ENCODE measurements around the gene LPCAT1. TPM values are rescaled to one million over a fixed set of nuclear protein-coding genes. Genes with fewer than 3 reads are reported as not detected.

The LPCAT1 gene
- total RNA-seq, 2 donors from 2014 or later = 13.2 to 18.1 TPM

DNA sequence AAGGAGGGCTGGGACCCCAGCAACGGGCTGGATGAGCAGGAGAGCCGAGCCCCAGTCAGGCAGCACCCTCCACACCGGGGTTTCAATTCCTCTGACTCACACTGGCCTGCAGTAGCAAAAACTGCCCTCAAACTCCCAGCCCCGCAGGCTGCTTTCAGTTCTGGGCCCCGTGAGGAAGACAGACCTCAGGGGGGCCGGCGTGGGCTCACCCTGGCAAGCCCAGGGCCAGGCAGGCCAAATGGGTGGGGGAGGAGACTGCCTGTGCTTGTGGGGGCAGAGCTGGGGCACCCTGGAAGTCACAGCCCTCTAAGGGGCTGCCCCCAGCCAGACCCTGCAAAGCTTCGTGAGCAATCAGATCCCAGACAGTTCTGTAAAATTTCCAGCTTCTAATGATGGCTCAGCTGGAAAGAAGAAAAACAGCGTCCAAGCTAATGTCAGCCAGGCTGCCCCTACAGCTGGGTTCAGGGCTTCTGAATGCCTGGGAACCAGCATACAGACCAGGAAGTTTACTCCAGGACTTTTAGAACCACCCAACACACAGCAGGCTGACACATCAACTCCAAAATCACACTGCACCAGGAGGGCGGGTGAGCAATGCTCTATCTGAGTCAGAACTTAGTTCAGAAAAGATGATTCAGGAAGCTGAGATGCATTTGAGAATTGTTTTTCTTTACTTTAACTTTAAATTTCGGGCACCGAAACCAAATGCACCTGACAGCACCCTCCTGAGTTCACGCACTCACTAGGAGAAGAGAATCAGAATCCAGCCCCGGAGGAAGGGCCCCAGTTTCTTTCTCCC lies 34.7 kb downstream of the LPCAT1 start:
- no peak for DNase-seq (ENCODE audit: low spot score)
- H3K27me3 ChIP-seq = no peaks in the 10 kb centered on the region
- TF ChIP-seq, protein P1, sequence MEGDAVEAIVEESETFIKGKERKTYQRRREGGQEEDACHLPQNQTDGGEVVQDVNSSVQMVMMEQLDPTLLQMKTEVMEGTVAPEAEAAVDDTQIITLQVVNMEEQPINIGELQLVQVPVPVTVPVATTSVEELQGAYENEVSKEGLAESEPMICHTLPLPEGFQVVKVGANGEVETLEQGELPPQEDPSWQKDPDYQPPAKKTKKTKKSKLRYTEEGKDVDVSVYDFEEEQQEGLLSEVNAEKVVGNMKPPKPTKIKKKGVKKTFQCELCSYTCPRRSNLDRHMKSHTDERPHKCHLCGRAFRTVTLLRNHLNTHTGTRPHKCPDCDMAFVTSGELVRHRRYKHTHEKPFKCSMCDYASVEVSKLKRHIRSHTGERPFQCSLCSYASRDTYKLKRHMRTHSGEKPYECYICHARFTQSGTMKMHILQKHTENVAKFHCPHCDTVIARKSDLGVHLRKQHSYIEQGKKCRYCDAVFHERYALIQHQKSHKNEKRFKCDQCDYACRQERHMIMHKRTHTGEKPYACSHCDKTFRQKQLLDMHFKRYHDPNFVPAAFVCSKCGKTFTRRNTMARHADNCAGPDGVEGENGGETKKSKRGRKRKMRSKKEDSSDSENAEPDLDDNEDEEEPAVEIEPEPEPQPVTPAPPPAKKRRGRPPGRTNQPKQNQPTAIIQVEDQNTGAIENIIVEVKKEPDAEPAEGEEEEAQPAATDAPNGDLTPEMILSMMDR (IDR thresholded peaks at IDR 0.05) = no peak
- no peak overlapping the region for H3K4me3 ChIP-seq
- H3K36me3 ChIP-seq = peaks cover 46% of the 10 kb centered on the region
- no peaks in the 10 kb centered on the region for H3K9me3 ChIP-seq
- no peak overlapping the region for H3K27ac ChIP-seq
- no peaks in the 10 kb centered on the region for H3K4me1 ChIP-seq

DNA sequence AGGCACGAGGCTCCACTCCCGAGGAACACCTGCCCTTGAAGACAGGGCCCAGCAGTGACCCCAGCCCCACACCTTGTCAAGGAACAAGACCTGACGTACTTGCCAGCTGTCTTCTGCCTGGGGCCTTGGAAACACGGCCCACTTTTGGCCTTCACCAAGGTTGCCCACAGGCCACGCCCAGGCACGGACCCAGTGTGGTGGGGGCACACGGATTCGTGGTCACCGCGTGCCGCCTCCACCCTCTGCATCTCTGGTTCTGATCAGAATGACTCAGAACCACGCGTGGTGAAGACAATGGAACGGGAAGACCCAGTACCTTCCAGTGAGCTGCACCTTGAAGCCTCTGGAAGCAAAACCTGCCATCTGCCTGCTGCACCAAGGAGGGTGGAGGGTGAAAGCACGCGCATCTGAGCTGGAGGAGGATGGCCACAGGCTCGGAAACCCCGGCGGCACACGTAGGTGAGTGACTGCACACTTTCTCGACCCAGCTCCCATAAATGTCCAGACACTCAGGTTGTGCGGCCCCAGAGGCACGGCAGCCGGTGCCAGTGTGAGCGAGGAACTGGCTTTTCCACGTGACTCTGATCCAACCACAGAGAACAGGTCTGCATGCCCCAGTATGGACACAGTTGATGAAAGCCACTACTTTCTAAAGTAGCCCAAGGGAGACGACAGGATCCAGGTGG lies 36.5 kb downstream of the LPCAT1 start:
- Histone ChIP-seq H3K9me3 (no peaks in the 10 kb centered on the region), H3K36me3 (peaks cover 35% of the 10 kb centered on the region), H3K4me1 (no peaks in the 10 kb centered on the region), H3K27me3 (no peaks in the 10 kb centered on the region), H3K4me3 (no peak overlapping the region), H3K27ac (no peak overlapping the region)
- DNase-seq (ENCODE audit: low spot score) = no peak
- TF ChIP-seq, protein P1 (IDR thresholded peaks at IDR 0.05) = no peak

DNA sequence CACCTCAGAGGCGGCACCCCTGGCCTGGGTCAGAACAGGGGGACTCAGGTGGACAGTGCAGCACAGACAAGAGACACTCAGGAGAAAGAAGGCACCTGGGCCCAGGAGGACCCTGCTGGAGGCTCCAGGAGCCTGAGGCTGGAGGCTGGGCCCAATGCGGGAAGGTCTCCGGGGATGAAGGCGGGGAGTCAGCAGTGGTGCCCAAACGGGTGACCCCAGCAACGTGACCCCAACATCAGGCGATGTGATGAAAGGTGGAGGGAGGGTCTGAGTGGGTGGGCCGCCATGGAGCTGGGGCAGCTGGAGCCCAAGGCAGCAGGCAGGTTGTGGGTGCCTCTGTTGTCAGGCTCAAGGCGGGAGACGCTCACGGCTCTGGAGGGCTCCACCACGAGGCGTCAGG lies 37.5 kb downstream of the LPCAT1 start:
- Histone ChIP-seq H3K4me3 (no peak overlapping the region), H3K4me1 (no peaks in the 10 kb centered on the region), H3K36me3 (peaks cover 35% of the 10 kb centered on the region), H3K27ac (no peak overlapping the region), H3K9me3 (no peaks in the 10 kb centered on the region), H3K27me3 (no peaks in the 10 kb centered on the region)
- DNase-seq (ENCODE audit: low spot score) = no peak
- TF ChIP-seq, protein P1 (IDR thresholded peaks at IDR 0.05) = no peak

DNA sequence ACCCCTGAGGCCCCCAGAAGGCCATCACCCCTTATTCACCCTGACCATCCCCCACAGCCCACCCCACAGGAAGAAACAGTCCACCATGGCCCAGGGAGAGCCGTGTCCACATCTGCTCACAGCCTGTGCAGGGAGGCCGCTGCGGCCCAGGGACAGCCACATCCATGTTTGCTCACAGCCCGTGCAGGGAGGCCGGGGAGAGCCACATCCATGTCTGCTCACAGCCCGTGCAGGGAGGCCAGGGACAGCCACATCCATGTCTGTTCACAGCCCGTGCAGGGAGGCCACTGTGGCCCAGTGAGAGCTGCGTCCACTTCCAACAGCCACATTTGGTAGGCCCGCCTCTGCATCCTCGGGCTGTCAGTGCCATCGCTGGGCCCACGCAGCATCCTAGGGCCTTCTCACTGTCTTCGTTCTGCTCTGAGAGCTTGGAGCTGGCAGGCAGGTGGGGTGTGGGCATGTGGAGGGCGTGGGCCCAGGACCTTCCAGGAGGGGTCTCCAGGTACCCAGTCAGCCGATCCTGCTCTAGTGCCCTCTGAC lies 38.1 kb downstream of the LPCAT1 start:
- H3K36me3 ChIP-seq = peaks cover 35% of the 10 kb centered on the region
- no peaks in the 10 kb centered on the region for H3K27me3 ChIP-seq
- no peaks in the 10 kb centered on the region for H3K4me1 ChIP-seq
- H3K9me3 ChIP-seq = no peaks in the 10 kb centered on the region
- H3K4me3 ChIP-seq = no peak overlapping the region
- no peak for DNase-seq (ENCODE audit: low spot score)
- H3K27ac ChIP-seq = no peak overlapping the region
- TF ChIP-seq, protein P1 (IDR thresholded peaks at IDR 0.05) = no peak

DNA sequence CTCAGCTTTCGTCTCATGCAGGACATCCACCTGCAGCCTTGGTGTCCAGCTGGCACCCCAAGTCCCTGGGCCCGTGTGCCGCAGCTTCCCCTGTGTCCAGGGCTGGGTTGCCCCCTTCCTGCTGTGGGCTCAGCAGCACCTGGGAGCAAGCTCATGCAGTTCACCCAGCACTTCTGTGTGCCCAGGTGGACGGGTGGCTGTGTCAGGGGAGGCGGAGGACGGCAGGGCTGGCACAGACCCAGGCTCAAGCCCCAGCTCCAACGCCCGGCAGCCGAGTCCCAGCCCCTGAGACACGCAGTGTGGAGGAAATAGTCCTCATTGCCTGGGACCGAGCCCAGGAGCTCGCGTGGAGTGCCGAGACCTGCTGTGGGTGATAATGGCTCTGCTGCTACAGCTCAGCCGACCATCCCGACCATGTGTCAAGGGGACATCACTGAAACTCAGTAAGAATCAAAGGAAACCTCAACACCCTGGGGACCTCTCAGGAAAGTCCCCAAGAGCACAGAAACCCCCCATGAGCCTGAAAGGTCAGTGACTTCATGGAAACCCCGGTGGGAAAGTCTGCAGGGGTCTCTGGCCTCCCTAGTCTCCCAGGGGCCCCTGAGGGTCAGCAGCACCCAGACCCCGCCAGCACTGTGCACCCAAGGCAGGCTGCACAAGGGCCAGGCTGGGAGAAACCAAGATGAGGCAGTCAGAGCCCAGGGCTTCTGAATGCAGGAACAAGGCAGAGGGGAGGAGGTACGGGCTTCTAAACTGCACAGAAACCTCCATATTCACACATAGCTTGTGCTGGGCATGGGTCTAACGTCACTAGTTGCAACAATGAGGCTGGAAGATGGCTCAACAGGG lies 38.8 kb downstream of the LPCAT1 start:
- peaks cover 31% of the 10 kb centered on the region for H3K36me3 ChIP-seq
- peaks cover 0 to under 1% of the 10 kb centered on the region in 2 donors for H3K4me1 ChIP-seq
- no peak overlapping the region for H3K4me3 ChIP-seq
- no peak overlapping the region for H3K27ac ChIP-seq
- H3K9me3 ChIP-seq = no peaks in the 10 kb centered on the region
- no peaks in the 10 kb centered on the region for H3K27me3 ChIP-seq
- DNase-seq (ENCODE audit: low spot score) = no peak
- TF ChIP-seq, protein P1 (IDR thresholded peaks at IDR 0.05) = no peak
